Measurements from ENCODE around the gene FREM2.

DNA sequence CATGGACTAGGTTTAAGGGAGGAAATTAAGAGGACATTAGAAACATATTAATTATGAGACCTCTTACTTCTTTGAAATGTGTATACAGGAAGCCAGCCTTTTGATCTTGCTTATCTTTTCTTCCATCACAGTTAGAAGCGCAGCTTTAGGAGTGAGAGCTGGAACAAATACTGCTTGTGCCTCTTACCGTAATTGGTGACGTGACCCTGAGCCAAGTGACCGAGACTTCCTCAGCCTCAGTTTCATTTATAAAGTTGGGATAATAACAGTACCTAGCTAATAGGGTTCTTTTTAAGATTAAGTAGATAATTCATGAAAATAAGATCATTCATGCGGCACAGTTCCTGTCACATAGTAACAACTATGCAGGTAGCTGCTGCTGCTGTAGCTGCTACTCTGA lies 18.5 kb downstream of the FREM2 start:
- TF ChIP-seq TP53 (CRISPR knock-in tag; IDR thresholded peaks at IDR 0.05): no peak
- TF ChIP-seq, protein P1, sequence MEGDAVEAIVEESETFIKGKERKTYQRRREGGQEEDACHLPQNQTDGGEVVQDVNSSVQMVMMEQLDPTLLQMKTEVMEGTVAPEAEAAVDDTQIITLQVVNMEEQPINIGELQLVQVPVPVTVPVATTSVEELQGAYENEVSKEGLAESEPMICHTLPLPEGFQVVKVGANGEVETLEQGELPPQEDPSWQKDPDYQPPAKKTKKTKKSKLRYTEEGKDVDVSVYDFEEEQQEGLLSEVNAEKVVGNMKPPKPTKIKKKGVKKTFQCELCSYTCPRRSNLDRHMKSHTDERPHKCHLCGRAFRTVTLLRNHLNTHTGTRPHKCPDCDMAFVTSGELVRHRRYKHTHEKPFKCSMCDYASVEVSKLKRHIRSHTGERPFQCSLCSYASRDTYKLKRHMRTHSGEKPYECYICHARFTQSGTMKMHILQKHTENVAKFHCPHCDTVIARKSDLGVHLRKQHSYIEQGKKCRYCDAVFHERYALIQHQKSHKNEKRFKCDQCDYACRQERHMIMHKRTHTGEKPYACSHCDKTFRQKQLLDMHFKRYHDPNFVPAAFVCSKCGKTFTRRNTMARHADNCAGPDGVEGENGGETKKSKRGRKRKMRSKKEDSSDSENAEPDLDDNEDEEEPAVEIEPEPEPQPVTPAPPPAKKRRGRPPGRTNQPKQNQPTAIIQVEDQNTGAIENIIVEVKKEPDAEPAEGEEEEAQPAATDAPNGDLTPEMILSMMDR (IDR thresholded peaks at IDR 0.05): no peak
- no peak for TF ChIP-seq HOXB5 (CRISPR knock-in tag; IDR thresholded peaks at IDR 0.05)
- no peak for TF ChIP-seq EP300 (IDR thresholded peaks at IDR 0.05)
- TF ChIP-seq RAD21 (conservative IDR thresholded peaks at IDR 0.05 in 1 of 2, IDR thresholded peaks at IDR 0.05 in 1 of 2): no peak
- no peak for TF ChIP-seq CEBPB (IDR thresholded peaks at IDR 0.05)
- no peak for TF ChIP-seq POLR2A (IDR thresholded peaks at IDR 0.05; ENCODE audit: low read length)
- TF ChIP-seq, protein P2, sequence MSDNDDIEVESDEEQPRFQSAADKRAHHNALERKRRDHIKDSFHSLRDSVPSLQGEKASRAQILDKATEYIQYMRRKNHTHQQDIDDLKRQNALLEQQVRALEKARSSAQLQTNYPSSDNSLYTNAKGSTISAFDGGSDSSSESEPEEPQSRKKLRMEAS (IDR thresholded peaks at IDR 0.05): no peak
- no peak for TF ChIP-seq MAZ (IDR thresholded peaks at IDR 0.05; ENCODE audit: borderline replicate concordance, low read depth, low read length)
- no peak for TF ChIP-seq NR3C1 (IDR thresholded peaks at IDR 0.05)
- no peak for TF ChIP-seq BHLHE40 (IDR thresholded peaks at IDR 0.05; ENCODE audit: low read depth, low read length)
- TF ChIP-seq, protein P3, sequence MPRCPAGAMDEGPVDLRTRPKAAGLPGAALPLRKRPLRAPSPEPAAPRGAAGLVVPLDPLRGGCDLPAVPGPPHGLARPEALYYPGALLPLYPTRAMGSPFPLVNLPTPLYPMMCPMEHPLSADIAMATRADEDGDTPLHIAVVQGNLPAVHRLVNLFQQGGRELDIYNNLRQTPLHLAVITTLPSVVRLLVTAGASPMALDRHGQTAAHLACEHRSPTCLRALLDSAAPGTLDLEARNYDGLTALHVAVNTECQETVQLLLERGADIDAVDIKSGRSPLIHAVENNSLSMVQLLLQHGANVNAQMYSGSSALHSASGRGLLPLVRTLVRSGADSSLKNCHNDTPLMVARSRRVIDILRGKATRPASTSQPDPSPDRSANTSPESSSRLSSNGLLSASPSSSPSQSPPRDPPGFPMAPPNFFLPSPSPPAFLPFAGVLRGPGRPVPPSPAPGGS (IDR thresholded peaks at IDR 0.05): no peak
